ENCODE results near the gene NHLH1. TPM values are rescaled to one million over a fixed set of nuclear protein-coding genes. Genes with fewer than 3 reads are reported as not detected.

Gene NHLH1
- total RNA-seq, 1 donor from 2014 or later, result 10.6 TPM

GRCh38 chr1:160351629-160352028 is 15.2 kb upstream of the NHLH1 start:
- H3K4me3 Mint-ChIP-seq, result no peak overlapping the region
- H3K27ac Mint-ChIP-seq (ENCODE audit: unreplicated experiment), result no peak overlapping the region
- no peaks in the 10 kb centered on the region for H3K4me1 Mint-ChIP-seq
- H3K36me3 Mint-ChIP-seq (ENCODE audit: low read depth), result peaks cover 13% of the 10 kb centered on the region
- no peaks in the 10 kb centered on the region for H3K27me3 Mint-ChIP-seq (ENCODE audit: low read depth)
- DNase-seq (ENCODE audit: low read depth, low spot score), result no peak
- no peak for TF ChIP-seq CTCF (conservative IDR thresholded peaks at IDR 0.05)
- H3K9me3 Mint-ChIP-seq, result no peaks in the 10 kb centered on the region

- no peaks in the 10 kb centered on the region for H3K4me1 Mint-ChIP-seq
- H3K36me3 Mint-ChIP-seq (ENCODE audit: low read depth), result peaks cover 13% of the 10 kb centered on the region
These were observed 14.3 kb upstream of the NHLH1 start for GRCh38 chr1:160352555-160352954.

GRCh38 chr1:160353223-160353622 is 13.6 kb upstream of the NHLH1 start:
- H3K9me3 Mint-ChIP-seq, result no peaks in the 10 kb centered on the region
- no peak for TF ChIP-seq CTCF (conservative IDR thresholded peaks at IDR 0.05)
- H3K27me3 Mint-ChIP-seq (ENCODE audit: low read depth), result no peaks in the 10 kb centered on the region
- H3K27ac Mint-ChIP-seq (ENCODE audit: unreplicated experiment), result no peak overlapping the region
- peaks cover 20% of the 10 kb centered on the region for H3K36me3 Mint-ChIP-seq (ENCODE audit: low read depth)
- H3K4me1 Mint-ChIP-seq, result no peaks in the 10 kb centered on the region
- H3K4me3 Mint-ChIP-seq, result no peak overlapping the region
- DNase-seq (ENCODE audit: low read depth, low spot score), result no peak

More at GRCh38 chr1:160352555-160352954, 14.3 kb upstream of the NHLH1 start:
- H3K27ac Mint-ChIP-seq (ENCODE audit: unreplicated experiment), result no peak overlapping the region
- H3K4me3 Mint-ChIP-seq, result no peak overlapping the region
- no peaks in the 10 kb centered on the region for H3K9me3 Mint-ChIP-seq
- H3K27me3 Mint-ChIP-seq (ENCODE audit: low read depth), result no peaks in the 10 kb centered on the region
- no peak for TF ChIP-seq CTCF (conservative IDR thresholded peaks at IDR 0.05)
- DNase-seq (ENCODE audit: low read depth, low spot score), result no peak

- peaks cover 25% of the 10 kb centered on the region for H3K36me3 Mint-ChIP-seq (ENCODE audit: low read depth)
- H3K4me1 Mint-ChIP-seq, result no peaks in the 10 kb centered on the region
- no peaks in the 10 kb centered on the region for H3K9me3 Mint-ChIP-seq
- DNase-seq (ENCODE audit: low read depth, low spot score), result peak; percentile 32
- H3K27ac Mint-ChIP-seq (ENCODE audit: unreplicated experiment), result no peak overlapping the region
- no peak overlapping the region for H3K4me3 Mint-ChIP-seq
- peak; percentile 66 for TF ChIP-seq CTCF (conservative IDR thresholded peaks at IDR 0.05)
- H3K27me3 Mint-ChIP-seq (ENCODE audit: low read depth), result no peaks in the 10 kb centered on the region
These were observed 12.4 kb upstream of the NHLH1 start for GRCh38 chr1:160354388-160354985.

GRCh38 chr1:160357286-160358002 is 9.4 kb upstream of the NHLH1 start:
- Mint-ChIP-seq H3K27me3 (ENCODE audit: low read depth) (no peaks in the 10 kb centered on the region), H3K27ac (ENCODE audit: unreplicated experiment) (no peak overlapping the region), H3K36me3 (ENCODE audit: low read depth) (peaks cover 27% of the 10 kb centered on the region), H3K4me1 (peaks cover 20% of the 10 kb centered on the region), H3K9me3 (no peaks in the 10 kb centered on the region), H3K4me3 (no peak overlapping the region)
- TF ChIP-seq CTCF (conservative IDR thresholded peaks at IDR 0.05), result no peak
- no peak for DNase-seq (ENCODE audit: low read depth, low spot score)
